ENCODE data around the gene UBE2H. TPM values are rescaled to one million over a fixed set of nuclear protein-coding genes. Genes with fewer than 3 reads are reported as not detected.
"Not testable (repeated sequence)": the region's sequence is repeated elsewhere in the genome, so short reads cannot be mapped to it uniquely, and the experiment has no call there.

Gene UBE2H
- polyA plus RNA-seq, 1 donor = 137 TPM

GRCh38 chr7:129875160-129875559 lies 77.6 kb downstream of the UBE2H start:
- no peak for DNase-seq

GRCh38 chr7:129874722-129875121 lies 78.0 kb downstream of the UBE2H start:
- no peak for DNase-seq

GRCh38 chr7:129872054-129872453 lies 80.7 kb downstream of the UBE2H start:
- DNase-seq = no peak

GRCh38 chr7:129870668-129871067 lies 82.1 kb downstream of the UBE2H start:
- DNase-seq = no peak

GRCh38 chr7:129866251-129866650 lies 86.5 kb downstream of the UBE2H start:
- no peak for DNase-seq

- no peak for DNase-seq
Measured at GRCh38 chr7:129865925-129866201, 86.9 kb downstream of the UBE2H start.

- DNase-seq = no peak
Measured at GRCh38 chr7:129865093-129865924, 87.5 kb downstream of the UBE2H start.

- DNase-seq = not testable (repeated sequence)
Measured at GRCh38 chr7:129864676-129865075, 88.1 kb downstream of the UBE2H start.

- no peak for DNase-seq
Measured at GRCh38 chr7:129864042-129864441, 88.7 kb downstream of the UBE2H start.

- no peak for DNase-seq
Measured at GRCh38 chr7:129862682-129863081, 90.1 kb downstream of the UBE2H start.

GRCh38 chr7:129860784-129861183 lies 92.0 kb downstream of the UBE2H start:
- DNase-seq = not testable (repeated sequence)

- no peak for DNase-seq
Measured at GRCh38 chr7:129859183-129859582, 93.6 kb downstream of the UBE2H start.

GRCh38 chr7:129858490-129858889 lies 94.3 kb downstream of the UBE2H start:
- no peak for DNase-seq

GRCh38 chr7:129857313-129857712 lies 95.4 kb downstream of the UBE2H start:
- no peak for DNase-seq

- no peak for DNase-seq
Measured at GRCh38 chr7:129855935-129856717, 96.6 kb downstream of the UBE2H start.

GRCh38 chr7:129855234-129855673 lies 97.5 kb downstream of the UBE2H start:
- no peak for DNase-seq

- no peak for DNase-seq
Measured at GRCh38 chr7:129854401-129854800, 98.4 kb downstream of the UBE2H start.

GRCh38 chr7:129853661-129854268 lies 99.0 kb downstream of the UBE2H start:
- no peak for DNase-seq

GRCh38 chr7:129851809-129852208 lies 101.0 kb downstream of the UBE2H start:
- no peak for DNase-seq

GRCh38 chr7:129851174-129851573 lies 101.6 kb downstream of the UBE2H start:
- no peak for DNase-seq

- DNase-seq = no peak
Measured at GRCh38 chr7:129848436-129848835, 104.3 kb downstream of the UBE2H start.

- no peak for DNase-seq
Measured at GRCh38 chr7:129845972-129846327, 106.8 kb downstream of the UBE2H start.
